Activated CD4-positive, CD25-positive, alpha-beta regulatory T cell treated with anti-CD3 and anti-CD28 coated beads, Interleukin-2, amount 50 U/mL, for 72 hours (primary cell): Measurements from ENCODE around the gene CPOX.

ENCODE experiments used
- DNase-seq: peaks from one replicate; pipeline ENCODE4 v3.0.0; 2021

CPOX gene

GRCh38 chr3:98594628-98595324 is 1.4 kb upstream of the CPOX start:
- DNase-seq, result no peak

GRCh38 chr3:98592345-98592935 is 971 bp downstream of the CPOX start:
- no peak for DNase-seq

DNA sequence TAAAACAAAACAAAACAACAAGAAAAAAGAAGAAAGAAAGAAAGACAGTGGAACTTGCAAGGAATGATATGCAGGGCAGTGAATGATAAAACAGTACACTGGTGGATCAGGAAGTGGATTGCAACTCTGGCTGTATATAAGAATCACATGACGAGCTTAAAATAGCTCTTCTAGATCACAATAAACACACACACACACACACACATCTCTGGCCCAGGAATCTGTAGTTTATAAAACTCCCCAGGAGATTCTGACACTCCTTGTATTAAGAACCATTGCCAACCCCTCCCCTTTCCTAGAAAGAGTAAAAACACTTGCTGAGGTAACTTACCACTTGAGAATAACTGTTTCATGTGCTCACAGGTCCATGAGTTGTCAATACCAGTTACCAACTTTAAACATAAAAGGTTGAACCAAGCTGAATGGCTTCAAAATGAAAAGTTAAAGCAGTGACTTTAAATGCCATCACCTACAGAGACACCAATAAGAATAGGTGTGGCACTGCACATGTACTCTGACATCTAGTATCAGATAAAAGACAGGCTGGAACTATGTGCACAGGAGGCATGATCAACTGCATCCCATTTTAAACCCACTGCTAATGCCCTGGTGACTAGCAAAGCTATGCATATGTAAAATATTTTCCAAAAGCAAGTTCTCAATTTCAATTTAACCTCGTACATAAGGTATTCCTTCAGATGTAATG is 3.9 kb downstream of the CPOX start:
- no peak for DNase-seq

GRCh38 chr3:98588065-98588464 is 5.3 kb downstream of the CPOX start:
- DNase-seq, result no peak

- no peak for DNase-seq
Measured at GRCh38 chr3:98587654-98588053, 5.8 kb downstream of the CPOX start.

- no peak for DNase-seq
Measured at GRCh38 chr3:98584547-98584946, 8.9 kb downstream of the CPOX start.

- no peak for DNase-seq
Measured at GRCh38 chr3:98583766-98584165, 9.6 kb downstream of the CPOX start.

- no peak for DNase-seq
Measured at GRCh38 chr3:98582042-98582441, 11.4 kb downstream of the CPOX start.

- no peak for DNase-seq
Measured at GRCh38 chr3:98581474-98581873, 11.9 kb downstream of the CPOX start.

- no peak for DNase-seq
Measured at GRCh38 chr3:98580401-98581386, 12.7 kb downstream of the CPOX start.

GRCh38 chr3:98577178-98577895 is 16.1 kb downstream of the CPOX start:
- no peak for DNase-seq

DNA sequence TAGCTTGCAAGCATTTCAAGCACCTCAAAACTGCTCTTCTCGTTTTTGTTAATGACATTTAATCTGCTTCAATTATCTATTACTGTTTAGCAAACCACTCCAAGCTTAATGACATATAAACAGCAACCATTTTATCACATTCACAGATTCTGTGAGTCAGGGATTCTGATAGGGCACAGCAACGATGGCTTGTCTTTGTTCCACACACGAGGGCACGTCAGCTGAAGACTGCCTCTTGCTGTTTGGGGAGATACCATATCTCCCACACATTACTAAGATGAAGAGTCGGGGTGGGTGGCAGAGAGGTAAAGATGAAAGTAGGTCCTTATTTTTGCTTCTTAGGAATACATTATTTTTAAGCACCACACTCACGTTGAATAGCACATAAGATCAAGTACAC is 19.3 kb downstream of the CPOX start:
- DNase-seq, result no peak

DNA sequence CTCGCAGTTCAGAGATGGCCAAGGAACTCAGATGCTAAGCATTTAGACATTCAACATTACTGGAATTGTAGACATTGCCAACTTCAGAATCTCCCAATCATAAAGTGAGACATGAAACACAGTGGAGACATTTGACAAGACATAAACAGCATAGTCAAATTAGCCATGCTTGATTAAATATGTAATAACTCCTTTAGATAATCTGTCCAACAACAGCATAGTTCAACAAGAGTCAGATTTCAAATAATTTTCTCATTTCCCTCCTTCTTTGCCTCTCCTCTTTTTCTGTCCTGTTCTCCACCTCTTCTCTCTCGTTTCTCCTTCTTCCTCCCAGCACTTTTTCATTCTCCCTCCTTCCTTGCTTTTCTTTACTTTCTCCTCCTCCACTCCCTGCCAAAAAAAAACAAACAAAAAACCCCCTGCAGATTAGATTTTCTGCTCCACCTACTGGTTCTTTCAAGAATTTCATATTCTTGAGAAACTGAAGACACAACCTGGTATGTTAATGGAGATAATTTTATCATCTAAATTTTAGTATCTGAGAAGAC is 20.2 kb downstream of the CPOX start:
- no peak for DNase-seq

DNA sequence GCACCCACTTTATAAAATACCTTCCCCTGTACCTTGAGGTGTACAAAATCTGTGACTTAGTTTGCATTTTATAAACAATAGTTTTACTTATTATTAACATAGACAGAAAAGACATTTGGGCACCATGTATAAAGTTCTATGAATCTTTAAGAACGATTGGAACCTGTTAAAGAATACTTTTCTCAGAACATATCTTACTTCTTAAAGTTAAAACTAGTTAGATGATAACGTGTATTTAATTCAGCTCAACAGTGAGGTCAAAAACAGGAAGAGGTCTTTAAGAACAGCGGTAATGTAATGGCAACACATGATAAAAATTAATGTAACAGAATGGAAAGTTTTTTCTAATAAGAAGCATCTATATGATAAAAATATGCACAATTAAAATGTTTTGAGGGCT is 25.0 kb downstream of the CPOX start:
- DNase-seq, result no peak

DNA sequence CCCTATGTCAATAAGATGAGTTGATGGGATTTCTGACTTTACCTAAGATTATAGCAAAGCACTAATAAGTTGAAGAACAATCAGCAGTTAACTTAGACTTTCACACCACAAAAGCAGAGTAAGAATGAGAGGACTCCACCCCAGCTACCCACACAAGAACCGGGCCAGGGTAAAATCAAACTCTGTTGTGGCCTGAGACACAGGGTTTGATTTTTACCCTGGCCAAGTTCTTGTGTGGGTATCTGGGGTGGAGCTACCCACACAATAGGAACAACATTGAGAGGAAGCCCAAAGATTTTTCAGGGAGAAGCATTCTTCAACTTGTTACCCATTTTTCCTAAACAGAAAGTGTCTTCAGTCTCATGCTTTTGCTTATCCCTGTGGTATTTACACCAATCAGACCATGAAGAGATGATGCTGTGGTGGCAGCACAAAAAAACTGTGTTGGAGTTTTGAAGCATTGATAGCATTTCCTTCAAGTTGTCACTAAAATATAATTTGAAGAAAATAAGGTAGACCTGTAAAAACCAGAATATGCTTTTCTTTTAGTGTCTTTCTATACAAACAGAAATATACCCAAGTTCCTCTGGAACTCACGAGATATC is 25.6 kb downstream of the CPOX start:
- DNase-seq, result no peak

DNA sequence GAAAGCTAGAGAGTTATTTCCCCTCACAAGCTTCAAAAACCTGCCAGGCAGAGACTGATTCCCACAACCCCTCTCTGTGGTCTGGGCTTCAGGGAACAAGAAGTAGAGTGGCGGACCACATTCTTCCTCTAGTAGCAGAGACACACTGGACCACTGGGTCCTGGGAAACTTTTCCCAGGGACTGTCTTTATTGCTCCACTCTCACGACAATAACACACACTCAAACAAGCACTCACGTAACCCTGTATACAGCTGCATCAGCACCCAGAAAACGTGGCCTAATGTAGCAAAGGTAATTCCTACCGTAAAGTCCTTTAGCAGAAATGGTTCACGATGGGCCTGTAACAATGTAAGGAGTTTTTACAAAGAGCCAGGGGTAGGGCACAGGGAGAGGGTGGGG is 27.6 kb downstream of the CPOX start:
- DNase-seq, result no peak

DNA sequence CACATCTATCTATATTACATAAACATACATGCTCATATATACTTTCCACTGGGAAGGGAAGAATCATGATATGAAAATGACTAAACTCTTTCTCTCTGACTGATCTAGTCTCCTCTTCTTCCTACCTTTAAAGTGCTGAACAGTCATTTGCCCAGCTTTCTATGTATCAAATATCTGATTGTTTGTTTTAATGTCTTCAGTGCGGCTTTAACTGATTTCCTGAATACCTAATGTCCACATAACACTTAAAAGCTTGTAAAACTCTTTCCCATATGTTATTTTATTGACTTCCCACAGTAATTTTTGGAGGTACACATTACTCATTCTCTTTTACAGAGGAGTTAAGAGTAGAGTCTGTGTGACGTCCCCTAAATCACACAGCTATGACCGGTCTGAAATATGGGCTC is 28.2 kb downstream of the CPOX start:
- DNase-seq, result no peak

GRCh38 chr3:98564282-98565005 is 29.0 kb downstream of the CPOX start:
- DNase-seq, result no peak

DNA sequence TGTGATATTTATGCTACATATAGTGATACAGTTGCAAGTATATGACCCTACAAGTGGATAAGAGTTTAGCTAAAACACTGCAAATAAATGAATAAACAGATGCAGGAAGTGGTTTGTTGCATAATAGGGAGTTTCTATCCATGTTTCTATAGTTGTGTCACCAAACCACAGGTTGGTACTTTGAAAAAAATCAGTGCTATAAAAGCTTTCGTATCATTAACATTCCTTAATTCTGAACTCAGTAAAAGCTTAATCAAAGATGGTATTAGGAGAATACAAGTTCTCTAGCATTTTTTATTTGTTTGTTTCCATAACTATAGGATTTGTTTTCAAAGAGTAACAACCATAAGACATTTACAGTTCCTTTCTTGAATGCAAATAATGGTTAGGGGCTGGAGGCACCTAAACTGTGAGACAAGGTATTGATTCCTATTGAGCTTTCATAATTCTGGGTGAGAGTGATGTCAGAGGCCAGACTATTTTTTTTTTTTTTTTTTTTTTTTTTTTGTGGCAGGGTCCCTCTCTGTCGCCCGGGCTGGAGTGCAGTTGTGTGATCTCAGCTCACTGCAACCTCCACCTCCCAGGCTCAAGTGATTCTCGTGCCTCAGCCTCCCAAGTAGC is 29.6 kb downstream of the CPOX start:
- DNase-seq, result no peak

DNA sequence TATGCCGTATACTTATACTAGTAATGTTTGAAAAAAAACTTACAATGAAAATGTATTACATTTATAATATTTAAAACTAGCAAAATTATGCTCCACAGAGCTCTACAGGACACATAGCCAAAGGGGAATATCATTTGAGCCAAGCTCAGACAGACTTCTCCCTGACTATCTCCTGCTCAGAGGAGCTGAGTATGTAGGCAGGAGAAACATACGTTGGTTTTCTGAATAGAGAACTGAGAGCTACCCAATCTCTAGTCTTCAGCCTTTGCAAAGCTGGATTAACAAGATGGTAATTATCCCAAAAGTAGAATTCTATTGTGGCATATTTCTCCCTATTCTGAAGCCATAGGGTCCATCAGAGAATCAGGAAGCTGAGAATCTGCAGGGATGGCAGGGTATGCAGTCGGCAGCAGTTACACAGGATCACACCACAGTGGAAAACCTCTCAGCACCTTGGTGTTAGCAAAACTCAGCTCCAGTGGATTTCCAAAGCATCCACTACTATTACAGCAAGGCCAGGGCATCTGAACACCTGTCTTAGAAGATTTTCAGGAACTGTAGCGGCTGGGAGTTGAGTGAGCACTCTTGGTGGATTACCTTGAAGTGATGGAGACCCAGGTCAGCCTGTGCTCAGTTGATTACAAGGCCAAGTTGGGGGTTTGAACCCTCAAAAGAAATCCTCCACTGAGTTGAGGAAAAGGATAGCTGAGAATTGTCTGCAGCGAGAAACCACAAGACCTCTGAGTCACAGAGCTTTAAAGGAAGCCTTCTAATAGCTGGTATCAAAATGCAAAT is 31.5 kb downstream of the CPOX start:
- DNase-seq, result no peak
